K562 (cell line): ENCODE measurements around the gene EEF1A1. TPM values are rescaled to one million over a fixed set of nuclear protein-coding genes. Genes with fewer than 3 reads are reported as not detected.

ENCODE experiments used
- ATAC-seq: fragments of 200-7000 bp; cut with Tn5 transposase; 3 replicates; pipeline ENCODE4 v1.9.1; 2020; ENCODE audit warnings: moderate library complexity
- BruUV-seq: library from RNA; stranded (reverse); fragments of 400-500 nt; replicated peaks from 2 replicates; lab custom pipeline; 2021; lab: Mats Ljungman, UMichigan
- CTCF ChIA-PET: fragments of 300-600 bp; formaldehyde crosslinking; extraction: SDS; loops from one replicate; lab custom pipeline; 2021; ENCODE audit warnings: low intra/inter-chr PET ratio; lab: Yijun Ruan, JAX
- POLR2A ChIA-PET: fragments of 300-600, 350-650 bp; sonication (Branson Sonifier 250); formaldehyde crosslinking; extraction: SDS; loops from one replicate; lab custom pipeline; 2021; ENCODE audit warnings: antibody characterized with exemption, inconsistent platforms; lab: Yijun Ruan, JAX
- DNase-seq, 4 experiments: peaks; one replicate each; pipeline versions ENCODE4 v3.0.0 to v3.0.0-alpha.2; 2011 to 2018; ENCODE audit warnings: low spot score in 3 of 4, mixed read lengths in 3 of 4; ENCODE audit errors: extremely low read depth in 1 of 4
- FAIRE-seq: peaks from 2 replicates; lab custom pipeline; 2011; peaks lifted over from hg19 to GRCh38; lab: Jason Lieb, UNC
- H2AFZ ChIP-seq: 2 replicates; pipeline ENCODE4 v1.6.0; 2011; ENCODE audit warnings: low read depth, low read length, control low read depth, inconsistent platforms
- H3K27ac ChIP-seq: fragments of 200-600 bp; 3 replicates; pipeline ENCODE4 v1.8.0; 2011; ENCODE audit warnings: low read depth, mild to moderate bottlenecking, control low read depth, inconsistent platforms, low read length, moderate library complexity, mixed read lengths; ENCODE audit errors: extremely low read depth
- H3K27me3 ChIP-seq, 2 experiments: fragments of 300-600 bp in 1 of 2; 2 replicates in 1 of 2; 3 replicates in 1 of 2; pipeline versions ENCODE4 v1.6.0 to v1.8.0; 2011; ENCODE audit warnings: inconsistent platforms in 2 of 2, low read length in 2 of 2, mild to moderate bottlenecking in 1 of 2, mixed read lengths in 1 of 2, moderate library complexity in 1 of 2; ENCODE audit not compliant: control insufficient read depth in 2 of 2, insufficient read depth in 2 of 2
- H3K36me3 ChIP-seq: fragments of 300-600 bp; 3 replicates; pipeline ENCODE4 v1.8.0; 2011; ENCODE audit warnings: mild to moderate bottlenecking, low read length, inconsistent platforms; ENCODE audit not compliant: control insufficient read depth, insufficient read depth
- H3K4me1 ChIP-seq, 2 experiments: fragments of 200-600 bp in 1 of 2; replicated peaks in 1 of 2; 2 replicates in 1 of 2; 3 replicates in 1 of 2; pipeline versions ENCODE4 v1.5.1 to v1.8.0; 2011; ENCODE audit warnings: inconsistent platforms in 2 of 2, low read length in 2 of 2, mild to moderate bottlenecking in 1 of 2, mixed read lengths in 1 of 2, moderate library complexity in 1 of 2; ENCODE audit not compliant: control insufficient read depth in 2 of 2, insufficient read depth in 2 of 2
- H3K4me2 ChIP-seq: 2 replicates; pipeline ENCODE4 v1.6.1; 2011; ENCODE audit warnings: low read length, control low read depth, inconsistent platforms, mixed read lengths; ENCODE audit not compliant: insufficient read depth
- H3K4me3 ChIP-seq: fragments of 200-600 bp; sonication (generic), shearing (Covaris generic); 2 replicates; pipeline ENCODE4 v1.5.1; 2016; ENCODE audit warnings: control low read depth, inconsistent platforms
- H3K79me2 ChIP-seq: fragments of 200-600 bp; 3 replicates; pipeline ENCODE4 v1.8.0; 2011; ENCODE audit warnings: low read length, inconsistent platforms; ENCODE audit not compliant: control insufficient read depth, insufficient read depth
- H3K9ac ChIP-seq, 2 experiments: 2 replicates each; pipeline versions ENCODE4 v1.6.0 to v1.6.1; 2011; ENCODE audit warnings: low read depth in 2 of 2, low read length in 2 of 2, control low read depth in 1 of 2, inconsistent platforms in 1 of 2, mild to moderate bottlenecking in 1 of 2, mixed read lengths in 1 of 2; ENCODE audit not compliant: insufficient read depth in 1 of 2
- H3K9me1 ChIP-seq: one replicate; pipeline ENCODE4 v1.6.0; 2011; ENCODE audit warnings: inconsistent platforms, mild to moderate bottlenecking, low read length, moderate library complexity; ENCODE audit not compliant: control insufficient read depth, insufficient read depth
- H3K9me3 ChIP-seq: replicated peaks from 2 replicates; pipeline ENCODE4 v1.5.1; 2011; ENCODE audit warnings: low read depth, low read length, inconsistent platforms; ENCODE audit not compliant: control insufficient read depth, insufficient read depth
- H4K20me1 ChIP-seq: replicated peaks from 2 replicates; pipeline ENCODE4 v1.6.1; 2011; ENCODE audit warnings: low read length, inconsistent platforms, mixed read lengths; ENCODE audit not compliant: control insufficient read depth, insufficient read depth
- ARID3A ChIP-seq: IDR thresholded peaks from 2 replicates; pipeline ENCODE4 v1.6.1; 2012; ENCODE audit warnings: low read depth, low read length, improper control_type of control experiment, borderline replicate concordance
- CEBPZ ChIP-seq: fragments of 150-350 bp; IDR thresholded peaks from 2 replicates; pipeline ENCODE4 v1.6.1; 2014; ENCODE audit warnings: low read depth, mild to moderate bottlenecking, low read length, borderline replicate concordance
- CREB3L1 ChIP-seq: fragments of 450-650 bp; IDR thresholded peaks from 2 replicates; pipeline ENCODE4 v1.6.1; 2014; ENCODE audit warnings: low read depth, mild to moderate bottlenecking, moderate library complexity, borderline replicate concordance
- FOXJ3 ChIP-seq: sonication (generic); formaldehyde crosslinking; IDR thresholded peaks from 2 replicates; pipeline ENCODE4 v1.4.0; 2020; ENCODE audit warnings: mild to moderate bottlenecking, missing genetic modification reagents
- KAT2B ChIP-seq: IDR thresholded peaks from one replicate; pipeline ENCODE4 v1.6.1; 2012; ENCODE audit warnings: low read depth, mild to moderate bottlenecking, control low read depth, inconsistent platforms, low read length, moderate library complexity
- RAD21 ChIP-seq, 2 experiments: fragments of 250-450 bp in 1 of 2; fragments of 450-650 bp in 1 of 2; sonication (Bioruptor Pico) in 1 of 2; formaldehyde crosslinking in 1 of 2; IDR thresholded peaks in 1 of 2; conservative IDR thresholded peaks in 1 of 2; 2 replicates each; pipeline versions ENCODE4 v1.4.0 to v1.8.0; 2020 to 2022; ENCODE audit warnings: mild to moderate bottlenecking in 2 of 2, moderate library complexity in 1 of 2
- ZBTB33 ChIP-seq: sonication (generic); formaldehyde crosslinking; IDR thresholded peaks from 2 replicates; pipeline ENCODE4 v1.8.1; 2023; ENCODE audit warnings: mild to moderate bottlenecking, missing genetic modification reagents
- ZNF184 ChIP-seq: sonication (generic); formaldehyde crosslinking; IDR thresholded peaks from 2 replicates; pipeline ENCODE4 v1.5.0; 2020; ENCODE audit warnings: missing genetic modification reagents
- ZNF445 ChIP-seq: fragments of 250-450 bp; sonication (Bioruptor Pico); IDR thresholded peaks from 2 replicates; pipeline ENCODE4 v1.4.0; 2020; ENCODE audit warnings: low read depth, mild to moderate bottlenecking, moderate library complexity
- ZNF766 ChIP-seq: fragments of 200-800 bp; sonication (Bioruptor generic); conservative IDR thresholded peaks from 2 replicates; pipeline ENCODE4 v1.6.1; 2016; ENCODE audit warnings: missing genetic modification characterization, missing compliant biosample characterization
- WGBS: fragments of 100-300 bp; shearing (Covaris generic); methylation state at CpG from one replicate; pipeline ENCODE4 v1.1.6; 2016; ENCODE audit warnings: low coverage, mixed read lengths; ENCODE audit not compliant: insufficient coverage; ENCODE audit errors: missing lambda C conversion rate; 5-methylcytosine and 5-hydroxymethylcytosine counted together
- in situ Hi-C: fragments of 300-500 bp; cut with MboI; formaldehyde crosslinking; loops from 4 replicates; pipeline ENCODE4 v1.15.0; 2018; ENCODE audit warnings: inconsistent platforms, mixed read lengths
- intact Hi-C: fragments of 100-400 bp; cut with micrococcal nuclease; formaldehyde crosslinking; loops from 2 replicates; pipeline ENCODE4 v1.14.2; 2022
- polyA plus RNA-seq, 8 experiments: library from polyadenylated mRNA; depleted of rRNA in 4 of 8; stranded (reverse) in 5 of 8; unstranded in 3 of 8; fragments of >200 nt; fragmentation: Nextera tagmentation in 2 of 8; fragmentation: Illumina TruSeq in 1 of 8; extraction: Ambion mirVana in 2 of 8; extraction: Trizol in 1 of 8; gene quantifications; 2 replicates each; pipeline versions ENCODE4 v1.2.1 to v1.2.3, GENCODE V29; 2011 to 2014; ENCODE audit warnings: inconsistent platforms in 1 of 8, missing spikeins in 1 of 8
- total RNA-seq, 7 experiments: library from RNA; depleted of rRNA in 6 of 7; stranded (reverse); fragments of >200 nt in 6 of 7; fragmentation: Illumina TruSeq in 2 of 7; extraction: Trizol in 2 of 7; gene quantifications; 2 replicates each; pipeline versions ENCODE4 v1.2.1 to v1.2.3, GENCODE V29; 2011 to 2021; ENCODE audit warnings: low replicate concordance in 1 of 7

The EEF1A1 gene
- total and polyA plus RNA-seq, 9 of the 15 experiments (the other 6 are each of a cell fraction or from before 2014, with no cell fraction given) = 6,453 to 17,323 (median 11,082) TPM

- POLR2A ChIA-PET = no interaction called here
- DNase-seq (no peak), FAIRE-seq (no peak)
- in situ Hi-C loops = no loop called here
- no peaks in the 10 kb centered on the region for H3K27me3 ChIP-seq
- no peaks in the 10 kb centered on the region for H3K9me1 ChIP-seq
- no peak overlapping the region for H3K9ac ChIP-seq
- H3K79me2 ChIP-seq = no peaks in the 10 kb centered on the region
- TF ChIP-seq ZNF184 (CRISPR knock-in tag) (no peak), CEBPZ (no peak), ZBTB33 (CRISPR knock-in tag) (peak; percentile 62; the same call in 1 of the 2 replicates), CREB3L1 (no peak), FOXJ3 (CRISPR knock-in tag) (no peak), RAD21 (CRISPR knock-in tag; conservative IDR thresholded peaks at IDR 0.05 in 1 of 2, IDR thresholded peaks at IDR 0.05 in 1 of 2) (no peak), ZNF766 (CRISPR knock-in tag) (0 out of 2 replicates have a peak, but pooled peaks have one; percentile 28), KAT2B (no peak), ZNF445 (CRISPR knock-in tag) (no peak), ARID3A (no peak)
- TF ChIP-seq, all 486 proteins: peak for 2
- ATAC-seq = no peak
- CTCF ChIA-PET = no interaction called here
- H3K4me1 ChIP-seq = no peaks in the 10 kb centered on the region
- H3K9me3 ChIP-seq = no peaks in the 10 kb centered on the region
- 44% methylated on average over 6 of the region's 6 CpGs for WGBS
- H3K27ac ChIP-seq = no peak overlapping the region
- no peak overlapping the region for H3K4me2 ChIP-seq
- H3K36me3 ChIP-seq = peaks cover 12% of the 10 kb centered on the region; the same call in 1 of the 3 replicates
- H4K20me1 ChIP-seq = no peaks in the 10 kb centered on the region
- no peak overlapping the region for H2AFZ ChIP-seq
- no peak overlapping the region for H3K4me3 ChIP-seq
- no TSS peak for BruUV-seq
- intact Hi-C loops = no loop called here
These were observed 14.6 kb downstream of the EEF1A1 start for GRCh38 chr6:73506246-73506645.
